T-cell (primary cell): ENCODE results near the gene ZNF239. TPM values are rescaled to one million over a fixed set of nuclear protein-coding genes. Genes with fewer than 3 reads are reported as not detected.
"Not testable (repeated sequence)": the region's sequence is repeated elsewhere in the genome, so short reads cannot be mapped to it uniquely, and the experiment has no call there.

Source experiments
- ATAC-seq, 4 experiments: fragments of 200-7000 bp in 3 of 4; fragments of 150-1000 bp in 1 of 4; cut with Tn5 transposase; replicated peaks in 1 of 4; 1 replicate in 3 of 4; 2 replicates in 1 of 4; pipeline ENCODE4 v1.10.0; 2021; ENCODE audit warnings: moderate library complexity in 3 of 4, mild to moderate bottlenecking in 2 of 4, moderate number of reproducible peaks in 1 of 4
- CTCF ChIA-PET, 2 donors: fragments of 300-600 bp; sonication (Branson Sonifier 250); formaldehyde crosslinking; loops; one replicate each; lab custom pipeline; 2022; ENCODE audit warnings: antibody characterized with exemption in 2 of 2; lab: Charles Lee
- POLR2A ChIA-PET, 2 donors: fragments of 300-600 bp; sonication (Branson Sonifier 250); formaldehyde crosslinking; loops; one replicate each; lab custom pipeline; 2022; ENCODE audit warnings: antibody characterized with exemption in 2 of 2; lab: Charles Lee
- DNase-seq, 35 experiments: peaks; one replicate each; pipeline versions ENCODE4 v3.0.0 to v3.0.0-alpha.2; 2013 to 2023
- H3K27ac ChIP-seq: one replicate; pipeline ENCODE4 v1.5.1; 2013; ENCODE audit warnings: low read length
- H3K27me3 ChIP-seq, 2 experiments: replicated peaks in 1 of 2; 1 replicate in 1 of 2; 2 replicates in 1 of 2; pipeline versions ENCODE4 v1.6.1 to v1.7.0; 2013; ENCODE audit warnings: low read length in 1 of 2, mixed read lengths in 1 of 2; ENCODE audit not compliant: control insufficient read depth in 2 of 2, insufficient read depth in 2 of 2; ENCODE audit errors: extremely low read depth in 1 of 2
- H3K36me3 ChIP-seq, 2 donors: 1 replicate in 1 of 2; 2 replicates in 1 of 2; pipeline versions ENCODE4 v1.6.1 to v1.7.0; 2013; ENCODE audit warnings: low read length in 1 of 2; ENCODE audit not compliant: control insufficient read depth in 2 of 2, insufficient read depth in 1 of 2; ENCODE audit errors: extremely low read depth in 1 of 2
- H3K4me1 ChIP-seq, 2 experiments: 1 replicate in 1 of 2; 2 replicates in 1 of 2; pipeline versions ENCODE4 v1.6.1 to v1.7.0; 2013; ENCODE audit warnings: low read length in 2 of 2, mixed read lengths in 1 of 2; ENCODE audit not compliant: insufficient read depth in 2 of 2, control insufficient read depth in 1 of 2; ENCODE audit errors: extremely low read depth in 1 of 2
- H3K4me3 ChIP-seq, 2 donors: 1 replicate in 1 of 2; 2 replicates in 1 of 2; pipeline versions ENCODE4 v1.5.1 to v1.7.0; 2013; ENCODE audit warnings: mild to moderate bottlenecking in 2 of 2, low read length in 1 of 2, moderate library complexity in 1 of 2; ENCODE audit not compliant: control insufficient read depth in 1 of 2; ENCODE audit errors: extremely low read depth in 1 of 2
- H3K9me3 ChIP-seq: 2 replicates; pipeline ENCODE4 v1.7.0; 2013
- H3K27ac Mint-ChIP-seq, 2 donors: one replicate each; pipeline ENCODE4 v1.8.0; 2020 to 2021; ENCODE audit warnings: mild to moderate bottlenecking in 2 of 2, mixed read lengths in 2 of 2
- H3K27me3 Mint-ChIP-seq, 2 donors: one replicate each; pipeline ENCODE4 v1.8.0; 2021 to 2022; ENCODE audit warnings: mixed read lengths in 2 of 2
- H3K36me3 Mint-ChIP-seq: one replicate; pipeline ENCODE4 v1.8.0; 2021; ENCODE audit warnings: mixed read lengths
- H3K4me1 Mint-ChIP-seq, 3 donors: one replicate each; pipeline ENCODE4 v1.8.0; 2020 to 2022; ENCODE audit warnings: mixed read lengths in 3 of 3, mild to moderate bottlenecking in 1 of 3
- H3K4me3 Mint-ChIP-seq, 3 donors: one replicate each; pipeline ENCODE4 v1.8.0; 2020 to 2022; ENCODE audit warnings: mild to moderate bottlenecking in 3 of 3, mixed read lengths in 3 of 3, moderate library complexity in 3 of 3
- H3K9me3 Mint-ChIP-seq, 3 donors: one replicate each; pipeline ENCODE4 v1.8.0; 2020 to 2022; ENCODE audit warnings: mixed read lengths in 3 of 3
- WGBS: methylation state at CpG from one replicate; pipeline ENCODE4 v1.1.5; 2013; ENCODE audit warnings: missing lambda C conversion rate; ENCODE audit not compliant: insufficient coverage; 5-methylcytosine and 5-hydroxymethylcytosine counted together
- total RNA-seq, 35 experiments: library from RNA in 6 of 35; stranded (reverse) in 6 of 35; fragments of 120-200 nt in 1 of 35; gene quantifications; one replicate each; pipeline versions ENCODE4 v1.2.1 to v1.2.4 and lab custom pipeline; 2013 to 2026

The ZNF239 gene
- total RNA-seq, 5 donors from 2014 or later (not counting 1 experiment from before 2014, with no cell fraction given), result 1.6 to 6.4 (median 4.9) TPM

GRCh38 chr10:43596546-43596945, 22.1 kb upstream of the ZNF239 start:
- peak overlapping the region in 1 of 3 donors; percentile 81 for H3K4me3 Mint-ChIP-seq
- CTCF ChIA-PET, result no interaction called here
- H3K27me3 ChIP-seq, result no peaks in the 10 kb centered on the region
- no peak for DNase-seq
- peaks cover 17 to 32% of the 10 kb centered on the region in 2 experiments for H3K4me1 ChIP-seq
- H3K36me3 ChIP-seq, result no peaks in the 10 kb centered on the region
- peak overlapping the region; percentile 16 to 91 for H3K27ac Mint-ChIP-seq
- no CpG with 5 or more reads among the region's 4 CpGs for WGBS
- H3K9me3 ChIP-seq, result peaks cover 2% of the 10 kb centered on the region
- H3K36me3 Mint-ChIP-seq, result no peaks in the 10 kb centered on the region
- H3K27me3 Mint-ChIP-seq, result no peaks in the 10 kb centered on the region
- ATAC-seq, result no peak
- H3K9me3 Mint-ChIP-seq, result peaks cover 0 to 4% (median 0%) of the 10 kb centered on the region in 3 donors
- peaks cover 28 to 35% (median 34%) of the 10 kb centered on the region in 3 donors for H3K4me1 Mint-ChIP-seq
- no peak overlapping the region for H3K4me3 ChIP-seq
- peak overlapping the region; percentile 69 for H3K27ac ChIP-seq
- POLR2A ChIA-PET, result interaction anchor here in 1 of 2 donors (0.6 kb wide), 1 partner anchor 94 kb away, joined by 3 read pairs; no protein-coding TSS in a partner anchor

GRCh38 chr10:43595739-43596298, 21.4 kb upstream of the ZNF239 start:
- H3K4me1 Mint-ChIP-seq, result peaks cover 28 to 35% (median 34%) of the 10 kb centered on the region in 3 donors
- H3K36me3 ChIP-seq, result no peaks in the 10 kb centered on the region
- H3K9me3 ChIP-seq, result peaks cover 2% of the 10 kb centered on the region
- peak overlapping the region; percentile 73 to 91 for H3K27ac Mint-ChIP-seq
- peak overlapping the region; percentile 77 to 85 (median 81) for H3K4me3 Mint-ChIP-seq
- ChIA-PET CTCF (no interaction called here), POLR2A (interaction anchor here in 1 of 2 donors (0.6 kb wide), 1 partner anchor 94 kb away, joined by 3 read pairs; no protein-coding TSS in a partner anchor)
- no peaks in the 10 kb centered on the region for H3K36me3 Mint-ChIP-seq
- no peaks in the 10 kb centered on the region for H3K27me3 ChIP-seq
- ATAC-seq (peak; percentile 55 to 67 (median 62)), DNase-seq (peak in 3 of 35 experiments; percentile 1 to 39 (median 12))
- 11% methylated on average over 4 of the region's 7 CpGs for WGBS
- peaks cover 0 to under 1% of the 10 kb centered on the region in 2 donors for H3K27me3 Mint-ChIP-seq
- peak overlapping the region; percentile 10 to 44 for H3K4me3 ChIP-seq
- H3K4me1 ChIP-seq, result peaks cover 17 to 32% of the 10 kb centered on the region in 2 experiments
- peaks cover 0 to 7% (median 0%) of the 10 kb centered on the region in 3 donors for H3K9me3 Mint-ChIP-seq
- H3K27ac ChIP-seq, result peak overlapping the region; percentile 69

GRCh38 chr10:43594944-43595589, 20.7 kb upstream of the ZNF239 start:
- Mint-ChIP-seq H3K9me3 (peaks cover 0 to 7% (median 0%) of the 10 kb centered on the region in 3 donors), H3K4me3 (peak overlapping the region; percentile 77 to 85 (median 81)), H3K4me1 (peaks cover 28 to 35% (median 34%) of the 10 kb centered on the region in 3 donors), H3K36me3 (no peaks in the 10 kb centered on the region), H3K27me3 (peaks cover 0 to 4% of the 10 kb centered on the region in 2 donors), H3K27ac (peak overlapping the region; percentile 73 to 91)
- Histone ChIP-seq H3K36me3 (no peaks in the 10 kb centered on the region), H3K4me3 (peak overlapping the region in 1 of 2 donors; percentile 44), H3K27me3 (no peaks in the 10 kb centered on the region), H3K27ac (peak overlapping the region; percentile 69), H3K4me1 (peaks cover 17 to 32% of the 10 kb centered on the region in 2 experiments), H3K9me3 (peaks cover 2% of the 10 kb centered on the region)
- ChIA-PET POLR2A (interaction anchor here in 1 of 2 donors (0.7 kb wide), 1 partner anchor 54 kb away, joined by 3 read pairs; the partner anchor contains the start of gene ZNF32), CTCF (interaction anchor here in 1 of 2 donors (0.6 to 1.1 kb wide), 3 partner anchors 9 to 55 kb away, joined by 3 to 4 read pairs (median 4); no protein-coding TSS in a partner anchor)
- ATAC-seq, result peak; percentile 50 to 91 (median 66)
- DNase-seq, result peak in 7 of 35 experiments; percentile 1 to 67 (median 12)
- 19% methylated on average over 5 of the region's 8 CpGs for whole genome bisulfite sequencing

DNA sequence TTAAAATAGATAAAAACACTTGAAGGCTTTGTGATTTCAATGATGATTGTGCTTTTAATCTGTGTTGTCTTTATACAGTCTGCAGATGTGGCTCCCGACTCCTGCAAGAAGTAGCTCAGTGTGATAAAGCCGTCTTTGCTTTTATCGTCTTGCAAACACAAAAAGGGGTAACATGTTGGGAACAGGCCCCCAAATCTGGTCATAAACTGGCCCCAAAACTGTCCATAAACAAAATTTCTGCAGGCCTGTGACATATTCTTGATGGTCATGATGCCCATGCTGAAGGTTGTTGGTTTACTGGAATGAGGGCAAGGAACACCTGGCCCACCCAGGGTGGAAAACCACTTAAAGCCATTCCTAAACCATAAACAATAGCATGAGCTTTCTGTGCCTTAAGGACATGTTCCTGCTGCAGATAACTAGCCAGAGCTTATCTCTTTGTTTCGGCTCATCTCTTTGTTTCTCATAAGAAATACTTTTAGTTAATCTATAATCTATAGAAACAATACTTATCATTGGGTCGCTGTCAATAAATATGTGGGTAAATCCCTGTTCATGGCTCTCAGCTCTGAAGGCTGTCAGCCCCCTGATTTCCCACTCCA, 17.0 kb upstream of the ZNF239 start:
- ChIA-PET CTCF (interaction anchor here in 1 of 2 donors (0.7 kb wide), 1 partner anchor 14 kb away, joined by 3 read pairs; no protein-coding TSS in a partner anchor), POLR2A (interaction anchor here in 1 of 2 donors (0.5 kb wide), 1 partner anchor 810 kb away, joined by 5 read pairs; no protein-coding TSS in a partner anchor)
- no CpG with 5 or more reads among the region's 5 CpGs for WGBS
- Mint-ChIP-seq H3K27me3 (peaks cover 2 to 4% of the 10 kb centered on the region in 2 donors), H3K4me3 (no peak overlapping the region), H3K9me3 (peaks cover 0 to 7% (median 0%) of the 10 kb centered on the region in 3 donors), H3K27ac (no peak overlapping the region), H3K36me3 (no peaks in the 10 kb centered on the region), H3K4me1 (peaks cover 21 to 25% (median 24%) of the 10 kb centered on the region in 3 donors)
- no peaks in the 10 kb centered on the region for H3K36me3 ChIP-seq
- peaks cover 2% of the 10 kb centered on the region for H3K9me3 ChIP-seq
- H3K4me1 ChIP-seq, result peaks cover 14 to 23% of the 10 kb centered on the region in 2 experiments
- ATAC-seq (no peak), DNase-seq (no peak)
- H3K27ac ChIP-seq, result no peak overlapping the region
- no peak overlapping the region for H3K4me3 ChIP-seq
- no peaks in the 10 kb centered on the region for H3K27me3 ChIP-seq

- H3K4me1 Mint-ChIP-seq, H3K27me3 ChIP-seq, H3K27me3 Mint-ChIP-seq, ATAC-seq, DNase-seq, H3K9me3 Mint-ChIP-seq, H3K9me3 ChIP-seq, CTCF ChIA-PET, H3K4me3 ChIP-seq, H3K4me3 Mint-ChIP-seq, H3K36me3 Mint-ChIP-seq, H3K36me3 ChIP-seq, H3K4me1 ChIP-seq, H3K27ac ChIP-seq: not testable (repeated sequence)
- POLR2A ChIA-PET, result interaction anchor here in 1 of 2 donors (0.6 kb wide), 1 partner anchor 17 kb away, joined by 5 read pairs; no protein-coding TSS in a partner anchor
- WGBS, result no CpG with 5 or more reads among the region's 3 CpGs
- peak overlapping the region in 1 of 2 donors; percentile 24 for H3K27ac Mint-ChIP-seq
Measured at GRCh38 chr10:43586730-43587115, 12.3 kb upstream of the ZNF239 start.
